Measurements from ENCODE around the gene ACTRT2.

The ACTRT2 gene

GRCh38 chr1:3009021-3009420, 12.2 kb upstream of the ACTRT2 start:
- no peaks in the 10 kb centered on the region for H3K36me3 ChIP-seq
- no peaks in the 10 kb centered on the region for H3K4me1 ChIP-seq (ENCODE audit: control insufficient read depth in 1 of 2, insufficient read depth in 1 of 2, low read depth in 1 of 2, low read length in 1 of 2)
- H3K4me3 ChIP-seq (ENCODE audit: low read depth in 1 of 2, low read length in 1 of 2): no peak overlapping the region
- H3K9me3 ChIP-seq: no peaks in the 10 kb centered on the region
- TF ChIP-seq CTCF (IDR thresholded peaks at IDR 0.05): no peak
- H3K27ac ChIP-seq: no peak overlapping the region
- H3K27me3 ChIP-seq: peaks cover 19% of the 10 kb centered on the region

- TF ChIP-seq CTCF (IDR thresholded peaks at IDR 0.05): no peak
- no peaks in the 10 kb centered on the region for H3K4me1 ChIP-seq (ENCODE audit: control insufficient read depth in 1 of 2, insufficient read depth in 1 of 2, low read depth in 1 of 2, low read length in 1 of 2)
- H3K27ac ChIP-seq: no peak overlapping the region
- H3K36me3 ChIP-seq: no peaks in the 10 kb centered on the region
- H3K9me3 ChIP-seq: no peaks in the 10 kb centered on the region
- H3K27me3 ChIP-seq: peaks cover 19% of the 10 kb centered on the region
- no peak overlapping the region for H3K4me3 ChIP-seq (ENCODE audit: low read depth in 1 of 2, low read length in 1 of 2)
Measured at GRCh38 chr1:3009556-3009955, 11.7 kb upstream of the ACTRT2 start.

GRCh38 chr1:3011127-3011526, 10.1 kb upstream of the ACTRT2 start:
- TF ChIP-seq CTCF (IDR thresholded peaks at IDR 0.05): no peak
- Histone ChIP-seq H3K9me3 (no peaks in the 10 kb centered on the region), H3K36me3 (no peaks in the 10 kb centered on the region), H3K27ac (no peak overlapping the region), H3K4me3 (ENCODE audit: low read depth in 1 of 2, low read length in 1 of 2) (no peak overlapping the region), H3K27me3 (peaks cover 19% of the 10 kb centered on the region), H3K4me1 (ENCODE audit: control insufficient read depth in 1 of 2, insufficient read depth in 1 of 2, low read depth in 1 of 2, low read length in 1 of 2) (no peaks in the 10 kb centered on the region)

- Histone ChIP-seq H3K36me3 (no peaks in the 10 kb centered on the region), H3K27ac (no peak overlapping the region), H3K9me3 (no peaks in the 10 kb centered on the region), H3K4me3 (ENCODE audit: low read depth in 1 of 2, low read length in 1 of 2) (no peak overlapping the region), H3K27me3 (peaks cover 19% of the 10 kb centered on the region), H3K4me1 (ENCODE audit: control insufficient read depth in 1 of 2, insufficient read depth in 1 of 2, low read depth in 1 of 2, low read length in 1 of 2) (no peaks in the 10 kb centered on the region)
- no peak for TF ChIP-seq CTCF (IDR thresholded peaks at IDR 0.05)
Measured at GRCh38 chr1:3011631-3012455, 9.4 kb upstream of the ACTRT2 start.

GRCh38 chr1:3012456-3013291, 8.6 kb upstream of the ACTRT2 start:
- H3K9me3 ChIP-seq: no peaks in the 10 kb centered on the region
- peaks cover 19% of the 10 kb centered on the region for H3K27me3 ChIP-seq
- H3K36me3 ChIP-seq: no peaks in the 10 kb centered on the region
- no peak overlapping the region for H3K4me3 ChIP-seq (ENCODE audit: low read depth in 1 of 2, low read length in 1 of 2)
- H3K27ac ChIP-seq: no peak overlapping the region
- TF ChIP-seq CTCF (IDR thresholded peaks at IDR 0.05): peak; percentile 64
- H3K4me1 ChIP-seq (ENCODE audit: control insufficient read depth in 1 of 2, insufficient read depth in 1 of 2, low read depth in 1 of 2, low read length in 1 of 2): no peaks in the 10 kb centered on the region

Data from neutrophil (primary cell).